NCI-H1930 (cell line): Measurements from ENCODE around the gene SLC7A6OS.

Experiments used
- DNase-seq, 2 experiments: peaks; one replicate each; lab custom pipeline; 2025; lab: John Stamatoyannopoulos, UW

Gene SLC7A6OS

DNA sequence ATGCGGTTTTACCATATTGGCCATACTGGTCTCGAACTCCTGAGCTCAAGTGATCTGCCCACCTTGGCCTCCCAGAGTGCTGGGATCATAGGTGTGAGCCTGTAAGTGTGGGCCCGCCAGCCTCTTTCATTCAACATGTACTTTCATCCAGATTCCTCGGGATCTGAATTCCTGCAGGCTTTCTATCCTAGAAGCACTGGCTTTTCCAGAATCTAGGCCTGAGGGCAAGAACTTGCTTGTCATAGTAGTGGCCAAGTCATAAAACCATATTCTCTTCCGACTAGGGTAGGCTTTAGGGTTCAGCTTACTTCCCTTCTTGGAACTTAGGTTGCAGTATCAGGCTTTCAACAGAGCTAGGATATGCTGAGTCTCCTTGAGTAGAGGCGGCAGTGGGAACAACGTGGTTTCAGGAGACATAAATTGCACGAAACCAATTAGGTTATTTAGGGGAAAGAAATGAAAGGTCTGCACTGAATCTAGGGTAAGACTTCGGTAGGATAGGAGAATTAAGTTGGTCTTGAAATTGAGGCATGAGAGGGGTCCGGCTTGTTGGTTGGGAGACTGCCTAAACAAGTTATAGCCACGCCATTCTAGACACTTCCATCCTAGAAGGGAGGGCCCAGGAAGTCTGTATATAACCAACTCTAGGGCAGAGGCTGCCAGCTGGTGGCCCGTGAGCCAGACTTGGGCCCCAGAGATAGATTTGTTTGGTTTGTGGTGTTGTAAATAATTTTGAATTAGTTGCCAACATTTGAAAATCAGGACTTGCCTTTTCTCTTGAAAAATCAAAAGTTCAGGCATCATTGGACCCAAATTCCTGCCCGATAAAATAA is 30.8 kb downstream of the SLC7A6OS start:
- DNase-seq, result no peak

- no peak for DNase-seq
These were observed 34.5 kb downstream of the SLC7A6OS start for GRCh38 chr16:68276223-68276622.

DNA sequence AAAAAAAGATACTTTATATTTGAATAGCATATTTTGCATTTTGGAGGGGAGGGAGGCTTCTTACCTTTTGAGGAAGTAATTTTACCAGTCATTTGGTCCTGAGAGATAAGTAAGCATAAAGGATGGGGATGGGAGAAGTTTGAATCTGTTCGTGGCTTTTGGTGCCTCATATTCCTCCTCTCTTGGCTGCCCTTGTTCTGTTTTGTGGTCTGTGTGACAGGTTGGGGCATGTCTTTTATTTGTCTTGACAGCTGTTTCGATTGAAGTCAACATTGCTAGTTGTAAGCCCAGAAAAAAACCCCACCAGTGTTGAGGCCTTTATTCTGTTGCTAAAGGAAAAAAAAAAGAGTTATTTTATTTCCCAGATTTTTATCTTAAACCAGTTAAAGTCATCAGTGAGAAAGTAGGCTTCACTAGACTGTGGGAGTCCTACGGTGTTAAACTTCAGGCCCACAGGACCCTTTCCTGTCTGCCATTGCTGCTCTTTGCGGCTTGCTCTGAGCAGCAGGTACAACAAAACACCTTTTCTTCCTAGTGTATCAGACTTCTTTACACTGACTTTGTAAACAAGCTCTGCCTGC is 35.0 kb downstream of the SLC7A6OS start:
- DNase-seq, result no peak

DNA sequence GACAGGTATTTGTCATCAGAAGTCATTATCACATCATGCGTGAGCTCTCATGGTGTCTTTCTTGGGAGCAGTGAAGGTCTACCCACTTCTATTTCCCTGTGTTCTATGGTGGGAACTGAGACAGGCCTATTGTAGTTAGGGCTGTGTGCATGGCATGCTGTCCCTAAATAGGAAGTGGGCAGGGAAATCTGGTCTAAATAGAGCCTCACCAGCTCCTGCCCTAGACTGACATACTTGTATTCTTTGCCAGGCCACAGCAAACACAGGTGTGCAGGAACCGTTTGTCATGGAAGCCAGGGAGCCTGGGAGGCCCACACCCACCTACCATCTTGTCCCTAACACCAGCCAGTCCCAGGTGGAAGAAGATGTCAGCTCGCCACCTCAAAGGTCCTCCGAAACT is 36.3 kb downstream of the SLC7A6OS start:
- DNase-seq, result no peak

DNA sequence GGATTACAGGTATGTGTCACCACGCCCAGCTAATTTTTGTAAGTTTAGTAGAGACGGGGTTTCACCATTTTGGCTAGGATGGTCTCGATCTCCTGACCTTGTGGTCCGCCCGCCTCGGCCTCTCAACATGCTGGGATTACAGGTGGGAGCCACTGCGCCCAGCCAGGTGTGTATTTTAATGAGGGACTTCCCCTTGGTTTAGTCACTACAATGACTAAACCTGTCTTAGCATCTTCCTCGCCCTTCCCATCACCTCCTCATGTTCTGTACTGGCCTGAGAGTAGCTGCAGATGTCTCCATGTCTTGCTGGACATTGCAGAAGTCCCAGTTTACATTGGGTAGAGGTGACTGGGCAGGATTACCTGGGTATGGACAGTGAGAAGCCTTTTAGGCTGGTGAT is 36.9 kb downstream of the SLC7A6OS start:
- DNase-seq, result no peak

GRCh38 chr16:68273459-68273858 is 37.3 kb downstream of the SLC7A6OS start:
- DNase-seq, result no peak

DNA sequence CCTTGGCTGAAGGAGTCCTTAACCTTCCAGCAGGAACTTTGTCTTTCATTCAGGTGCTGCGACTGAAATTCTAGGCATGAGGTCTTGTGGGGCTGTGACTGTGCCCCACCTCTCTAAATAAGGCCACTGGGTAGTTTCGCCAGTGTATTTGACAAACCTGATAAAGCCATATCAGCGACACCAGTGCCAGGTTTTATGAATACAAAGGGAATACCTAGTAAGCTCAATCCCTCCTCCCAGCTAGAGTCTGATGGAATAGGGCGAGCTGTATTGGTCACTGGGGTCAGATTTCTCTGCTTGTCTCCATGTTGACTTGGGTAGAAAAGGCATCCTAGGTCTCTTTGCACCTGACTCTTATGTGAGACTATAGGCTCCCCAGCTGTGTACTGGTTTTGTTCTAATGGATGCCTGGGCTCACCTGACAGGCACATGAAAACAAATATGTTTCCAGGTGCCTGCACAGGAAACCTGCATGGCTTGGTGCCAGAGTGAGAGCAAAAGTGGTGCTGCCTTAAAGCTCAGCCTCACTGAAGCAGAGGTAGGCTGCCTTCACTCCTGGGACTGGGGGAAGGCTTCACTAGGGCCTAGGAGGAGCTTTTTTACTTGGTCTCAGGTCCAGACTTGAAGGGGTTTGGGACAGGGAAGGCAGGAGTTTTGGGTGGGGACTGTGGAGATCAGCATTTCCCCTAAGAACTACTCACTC is 38.1 kb downstream of the SLC7A6OS start:
- DNase-seq, result no peak

DNA sequence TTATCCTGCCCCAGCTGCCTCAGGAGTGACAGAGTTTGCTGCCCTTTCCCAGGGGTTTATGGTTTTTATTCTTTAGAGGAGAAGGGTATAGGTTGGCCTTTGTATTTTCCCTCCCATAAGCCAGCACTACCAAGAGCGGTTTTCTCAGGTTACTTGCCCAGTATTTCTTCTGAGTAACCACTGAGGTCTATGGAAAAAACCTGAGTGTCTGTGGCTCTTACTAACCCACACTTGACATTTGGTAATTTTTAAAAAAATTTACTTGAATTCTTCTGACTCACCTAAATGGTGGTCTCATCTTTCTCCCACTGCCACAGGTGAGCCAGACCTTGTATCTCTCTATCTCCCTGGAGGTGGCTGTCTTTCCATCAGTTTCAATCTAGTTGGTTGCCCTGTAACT is 40.4 kb downstream of the SLC7A6OS start:
- DNase-seq, result no peak

DNA sequence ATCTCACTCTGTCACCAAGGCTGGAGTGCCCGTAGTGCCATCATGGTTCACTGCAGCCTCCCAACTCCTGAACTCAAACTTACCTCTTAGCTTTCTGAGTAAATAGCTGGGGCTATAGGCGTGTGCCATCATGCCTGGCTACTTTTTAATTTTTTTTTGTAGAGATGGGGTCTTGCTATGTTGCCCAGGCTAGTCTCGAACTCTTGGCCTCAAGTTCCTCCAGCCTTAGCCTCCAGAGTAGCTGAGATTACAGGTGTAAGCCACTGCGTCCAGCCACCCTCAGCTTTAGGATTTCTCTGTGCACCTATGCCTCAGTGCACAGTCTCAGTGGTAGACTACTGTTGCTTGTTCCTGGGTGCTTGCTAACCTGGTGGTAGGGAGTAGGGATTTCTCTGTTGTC is 41.0 kb downstream of the SLC7A6OS start:
- no peak for DNase-seq

GRCh38 chr16:68267612-68268405 is 42.9 kb downstream of the SLC7A6OS start:
- no peak for DNase-seq

DNA sequence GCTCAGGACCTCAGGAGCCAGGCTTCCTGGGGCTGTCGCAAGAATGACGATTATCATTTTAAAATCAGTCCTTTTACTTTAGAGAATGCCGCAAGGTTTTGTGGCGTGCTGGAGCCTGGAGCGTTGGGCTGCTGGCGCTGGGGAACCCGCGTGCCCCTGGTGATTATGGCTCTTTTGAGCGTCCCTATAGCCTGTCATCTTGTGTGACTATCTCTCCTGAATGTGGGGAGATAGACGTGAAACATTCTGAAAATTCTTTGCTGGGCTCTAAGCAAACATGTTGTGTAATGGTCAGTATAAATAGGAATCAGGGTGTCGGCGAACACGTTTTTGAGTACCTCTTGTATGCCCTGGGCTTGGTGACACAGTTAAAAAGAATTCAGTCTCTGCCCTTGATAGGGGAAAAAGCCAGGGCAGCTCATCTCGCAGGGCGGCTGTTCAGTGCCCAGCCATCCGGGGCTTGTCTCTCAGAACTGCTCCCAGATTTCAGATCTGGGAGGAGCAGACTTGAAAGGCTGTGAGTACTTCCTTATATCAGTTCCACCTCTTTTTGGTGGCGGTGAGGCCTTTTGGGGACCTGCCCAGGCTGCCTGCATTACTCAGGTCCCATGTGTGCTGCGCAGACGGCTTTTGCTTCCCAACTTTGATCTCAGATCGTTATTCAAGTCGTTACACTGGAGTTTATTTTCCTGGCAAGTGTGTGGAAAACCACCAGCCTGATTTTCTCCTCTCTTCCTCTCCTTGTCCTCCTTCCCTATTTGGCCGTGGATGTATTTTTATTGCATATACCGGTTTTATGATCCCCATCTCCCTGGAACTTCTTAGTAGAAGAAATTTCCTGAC is 45.4 kb downstream of the SLC7A6OS start:
- DNase-seq, result no peak

- DNase-seq, result peak in 1 of 2 experiments; percentile 43
These were observed 46.3 kb downstream of the SLC7A6OS start, which contains the start of gene SLC7A6 for GRCh38 chr16:68264128-68265077. TSS of gene SLC7A6 (plus strand) at chr16:68264526. CDS start at chr16:68274727, 10,201 bp downstream.

DNA sequence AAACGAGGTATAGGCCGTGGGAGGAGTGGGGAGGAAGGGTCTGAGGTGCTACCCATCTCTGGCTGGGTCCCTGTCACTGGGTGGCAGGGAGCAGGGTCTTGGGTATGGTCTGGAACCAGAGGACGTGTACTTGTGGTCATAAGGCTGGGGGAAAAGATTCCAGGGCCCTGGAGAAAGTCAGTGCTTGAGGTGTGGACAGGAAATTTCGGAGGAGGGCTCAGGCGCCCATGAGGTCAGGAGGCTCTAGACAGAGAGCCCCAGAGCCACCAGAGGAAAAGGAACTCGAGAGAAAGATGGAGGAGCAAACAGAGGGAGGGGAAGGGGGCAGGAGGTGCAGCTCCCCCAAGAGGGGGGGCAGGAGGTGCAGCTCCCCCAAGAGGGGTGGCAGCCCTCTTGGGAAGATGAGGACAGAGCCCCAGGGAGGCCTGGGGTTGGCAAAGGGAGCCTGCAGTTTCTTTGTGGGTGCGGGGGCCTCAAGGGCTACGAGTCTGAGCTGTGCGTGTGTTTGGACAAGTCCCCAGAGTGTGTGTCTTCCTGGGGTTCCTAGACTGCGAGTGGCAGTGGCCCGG is 47.1 kb downstream of the SLC7A6OS start:
- DNase-seq, result no peak

GRCh38 chr16:68259007-68259825 is 51.5 kb downstream of the SLC7A6OS start:
- DNase-seq, result no peak

DNA sequence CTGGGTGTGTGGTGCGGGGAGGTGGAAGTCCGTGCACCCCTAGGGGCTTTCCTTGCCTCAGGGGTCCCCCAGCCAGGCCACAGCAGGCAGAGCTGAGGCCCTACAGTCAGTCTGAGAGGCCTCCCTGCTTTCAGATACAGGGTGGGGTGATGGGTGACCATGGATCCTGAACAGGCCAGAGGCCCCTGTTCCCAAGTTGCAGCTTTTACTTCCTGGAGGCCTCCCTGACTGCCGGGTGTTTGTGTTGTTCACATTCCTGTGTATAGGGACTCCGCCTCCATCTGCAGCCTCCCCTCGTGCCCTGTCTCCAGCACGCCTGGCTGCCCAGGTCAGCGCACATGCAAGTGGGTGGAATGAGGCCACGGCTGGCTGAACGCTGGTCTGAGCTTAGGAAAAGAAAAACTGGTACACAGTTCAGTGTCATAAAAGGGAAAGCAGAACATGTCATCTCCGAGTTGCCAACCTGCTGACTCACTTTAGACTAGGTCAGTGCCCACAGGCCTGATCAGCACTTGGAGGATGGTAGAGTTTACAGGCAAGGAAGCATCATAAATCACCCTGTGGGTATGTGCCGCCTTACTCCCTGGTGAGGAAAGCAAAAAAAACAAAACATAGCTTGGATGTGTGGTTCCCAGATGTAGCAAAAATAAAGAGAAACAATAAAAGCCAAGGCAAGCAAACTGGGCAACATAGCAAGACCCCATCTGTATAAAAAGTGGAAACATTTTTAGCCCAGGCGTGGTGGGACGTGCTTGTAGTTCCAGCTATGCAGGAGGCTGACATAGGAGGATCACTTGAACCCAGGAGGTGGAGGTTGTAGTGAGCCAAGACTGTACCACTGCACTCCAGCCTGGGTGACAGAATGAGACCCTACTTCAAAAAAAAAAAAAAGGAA is 52.6 kb downstream of the SLC7A6OS start:
- DNase-seq, result no peak

DNA sequence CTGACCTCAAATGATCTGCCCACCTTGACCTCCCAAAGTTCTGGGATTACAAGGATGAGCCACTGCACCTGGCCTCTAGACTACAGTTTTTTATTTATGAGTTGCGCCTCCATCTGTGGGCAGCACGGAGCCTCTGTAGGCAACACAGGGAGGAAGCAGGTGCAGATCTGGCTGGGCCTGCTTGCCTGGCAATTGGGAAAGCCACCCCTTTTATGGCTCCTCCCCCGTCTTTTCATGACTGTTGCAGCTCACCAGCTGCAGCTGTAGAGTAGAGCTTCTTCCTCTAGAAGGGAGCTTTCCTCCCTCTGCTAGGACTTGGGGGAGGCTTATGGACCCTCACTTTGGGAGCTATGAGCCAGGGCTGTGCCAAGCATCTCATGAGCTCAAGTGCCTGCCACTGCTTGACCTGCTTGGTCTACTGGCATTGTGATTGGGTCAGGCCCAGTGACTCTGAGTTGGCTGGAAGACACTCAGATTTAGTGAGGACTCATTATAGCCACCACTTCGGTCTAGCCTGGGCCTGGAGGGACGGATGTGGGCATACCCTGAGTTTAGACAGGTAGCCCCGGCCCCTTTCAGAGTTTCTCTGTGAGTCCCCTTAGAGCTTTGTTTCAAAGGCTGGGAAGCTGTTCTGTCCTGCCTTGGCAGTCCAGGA is 53.4 kb downstream of the SLC7A6OS start:
- no peak for DNase-seq

DNA sequence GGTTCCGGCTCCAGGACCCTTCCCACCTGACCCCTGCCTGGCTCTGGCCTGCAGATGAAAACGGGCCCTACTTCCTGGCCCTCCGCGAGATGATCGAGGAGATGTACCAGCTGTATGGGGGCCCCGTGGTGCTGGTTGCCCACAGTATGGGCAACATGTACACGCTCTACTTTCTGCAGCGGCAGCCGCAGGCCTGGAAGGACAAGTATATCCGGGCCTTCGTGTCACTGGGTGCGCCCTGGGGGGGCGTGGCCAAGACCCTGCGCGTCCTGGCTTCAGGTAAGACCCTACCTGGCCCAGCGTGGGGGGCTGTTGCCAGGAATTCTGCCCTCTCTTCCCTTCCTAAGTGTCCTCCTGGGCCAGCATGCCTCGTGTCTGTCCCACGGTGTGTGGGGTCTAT is 55.0 kb downstream of the SLC7A6OS start:
- no peak for DNase-seq
